Activated CD8-positive, alpha-beta memory T cell treated with anti-CD3 and anti-CD28 coated beads, Interleukin-2, amount 10 ng/mL, durations not matched to agents 7 days and 5 days (primary cell): ENCODE data around the gene KLHL29. TPM values are rescaled to one million over a fixed set of nuclear protein-coding genes. Genes with fewer than 3 reads are reported as not detected.
A peak's percentile ranks its signal among the peaks of the same experiment; 100 is the strongest.

Experiments
- ATAC-seq: fragments of 150-1000 bp; cut with Tn5 transposase; one replicate; pipeline ENCODE4 v1.10.0; 2021; ENCODE audit warnings: moderate library complexity
- CTCF ChIA-PET: fragments of 350-600 bp; sonication (Branson Sonifier 250); formaldehyde crosslinking; loops from one replicate; lab custom pipeline; 2021; ENCODE audit warnings: antibody characterized with exemption; lab: Charles Lee
- DNase-seq: peaks from one replicate; pipeline ENCODE4 v3.0.0-alpha.2; 2020
- H3K27ac Mint-ChIP-seq: one replicate; pipeline ENCODE4 v1.8.0; 2021; ENCODE audit warnings: mild to moderate bottlenecking, mixed read lengths
- H3K27me3 Mint-ChIP-seq: one replicate; pipeline ENCODE4 v1.8.0; 2021; ENCODE audit warnings: mixed read lengths
- H3K36me3 Mint-ChIP-seq: one replicate; pipeline ENCODE4 v1.8.0; 2021; ENCODE audit warnings: mild to moderate bottlenecking, mixed read lengths
- H3K4me1 Mint-ChIP-seq: one replicate; pipeline ENCODE4 v1.8.0; 2021; ENCODE audit warnings: mixed read lengths
- H3K4me3 Mint-ChIP-seq: one replicate; pipeline ENCODE4 v1.8.0; 2021; ENCODE audit warnings: mild to moderate bottlenecking, moderate library complexity, mixed read lengths
- H3K9me3 Mint-ChIP-seq: one replicate; pipeline ENCODE4 v1.8.0; 2022; ENCODE audit warnings: low read depth, mixed read lengths
- total RNA-seq, 2 experiments: library from RNA; stranded (reverse); gene quantifications; one replicate each; pipeline ENCODE4 v1.2.3, GENCODE V29; 2021

Gene KLHL29
- total RNA-seq, 2 experiments from 2014 or later: 0.09 to 0.12 TPM

GRCh38 chr2:23523373-23524260, 138.6 kb downstream of the KLHL29 start:
- Mint-ChIP-seq H3K4me1 (peaks cover 5% of the 10 kb centered on the region), H3K4me3 (no peak overlapping the region), H3K9me3 (no peaks in the 10 kb centered on the region), H3K36me3 (no peaks in the 10 kb centered on the region), H3K27ac (no peak overlapping the region), H3K27me3 (peaks cover 2% of the 10 kb centered on the region)
- ATAC-seq (no peak), DNase-seq (no peak)
- CTCF ChIA-PET: no interaction called here

DNA sequence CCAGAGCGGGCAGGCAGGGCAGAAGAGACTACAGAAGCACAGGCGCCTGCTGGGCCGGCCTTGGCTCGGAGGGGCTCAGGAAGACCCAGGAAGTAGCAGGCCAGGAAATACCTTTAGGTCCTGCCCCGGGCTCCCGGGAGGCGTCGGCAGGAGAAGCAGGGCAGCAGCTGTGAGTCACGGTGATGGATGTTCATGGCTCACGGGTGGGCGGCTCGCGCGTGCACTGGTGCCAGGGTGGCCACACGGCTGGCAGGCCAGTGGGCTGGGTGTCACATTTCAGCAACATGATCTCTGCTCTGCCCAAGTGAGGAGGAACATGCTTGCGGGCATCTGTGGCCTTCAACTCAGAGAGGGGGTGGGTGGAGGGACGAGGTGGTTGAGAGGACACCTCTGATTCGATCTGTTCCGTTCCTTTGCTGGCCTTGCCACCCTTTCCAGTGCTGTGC, 139.3 kb downstream of the KLHL29 start:
- Mint-ChIP-seq H3K27me3 (peaks cover 2% of the 10 kb centered on the region), H3K36me3 (no peaks in the 10 kb centered on the region), H3K9me3 (no peaks in the 10 kb centered on the region), H3K4me3 (no peak overlapping the region), H3K4me1 (peaks cover 5% of the 10 kb centered on the region), H3K27ac (no peak overlapping the region)
- ATAC-seq: no peak
- DNase-seq: no peak
- CTCF ChIA-PET: no interaction called here

GRCh38 chr2:23525137-23525765, 140.3 kb downstream of the KLHL29 start:
- DNase-seq (no peak), ATAC-seq (no peak)
- Mint-ChIP-seq H3K9me3 (no peaks in the 10 kb centered on the region), H3K4me3 (no peak overlapping the region), H3K36me3 (no peaks in the 10 kb centered on the region), H3K4me1 (peaks cover 5% of the 10 kb centered on the region), H3K27ac (no peak overlapping the region), H3K27me3 (peaks cover 2% of the 10 kb centered on the region)
- CTCF ChIA-PET: no interaction called here

GRCh38 chr2:23526114-23526513, 141.1 kb downstream of the KLHL29 start:
- DNase-seq (no peak), ATAC-seq (no peak)
- Mint-ChIP-seq H3K4me3 (no peak overlapping the region), H3K4me1 (peaks cover 5% of the 10 kb centered on the region), H3K27me3 (no peaks in the 10 kb centered on the region), H3K36me3 (no peaks in the 10 kb centered on the region), H3K9me3 (no peaks in the 10 kb centered on the region), H3K27ac (no peak overlapping the region)
- CTCF ChIA-PET: no interaction called here

DNA sequence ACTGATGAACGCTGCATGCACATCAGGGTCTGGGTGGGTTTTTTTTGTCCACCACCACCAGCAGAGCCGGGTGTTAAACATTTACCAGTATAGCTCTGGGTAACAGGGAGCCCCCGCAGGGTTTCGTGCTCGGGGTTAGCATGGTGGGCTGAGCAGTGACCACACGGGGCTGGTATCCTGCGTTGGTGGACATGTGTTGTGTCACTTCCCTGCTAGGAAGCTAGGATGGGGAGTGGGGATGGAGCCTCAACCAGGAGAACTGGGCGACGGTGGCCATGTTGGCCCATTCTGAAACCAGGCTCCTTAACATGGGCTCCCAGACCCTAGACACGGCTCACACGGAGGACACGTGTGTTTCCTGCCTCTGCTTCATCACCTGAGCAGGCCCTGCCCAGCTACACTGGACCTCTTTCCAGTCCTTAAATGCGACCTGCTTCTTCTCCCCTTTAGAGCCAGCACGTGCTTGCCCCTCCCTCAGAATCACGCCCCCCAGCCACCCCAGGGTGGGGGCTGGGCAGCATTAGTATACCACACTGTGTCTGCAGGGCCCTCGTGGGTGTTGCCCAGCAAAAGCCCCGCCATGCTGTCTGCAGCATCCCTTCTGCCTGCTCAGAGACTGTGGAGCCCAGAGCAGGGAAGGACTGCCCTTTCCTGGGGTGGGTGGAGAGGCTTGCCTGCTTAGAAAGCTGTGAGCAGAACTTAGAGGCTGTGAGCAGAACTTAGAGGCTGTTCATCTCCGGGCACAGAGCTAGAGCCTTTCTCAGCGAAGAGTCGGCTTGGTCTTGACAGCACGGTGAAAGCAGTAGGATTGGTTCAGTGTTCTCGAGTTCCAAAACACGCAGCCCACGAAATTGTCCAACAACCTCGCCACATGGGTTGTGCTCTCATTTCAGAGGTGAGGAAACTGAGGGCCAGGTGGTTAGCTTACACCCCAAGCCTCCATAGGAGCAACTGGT, 142.1 kb downstream of the KLHL29 start:
- Mint-ChIP-seq H3K27me3 (no peaks in the 10 kb centered on the region), H3K9me3 (no peaks in the 10 kb centered on the region), H3K4me1 (peaks cover 10% of the 10 kb centered on the region), H3K36me3 (no peaks in the 10 kb centered on the region), H3K4me3 (no peak overlapping the region), H3K27ac (no peak overlapping the region)
- DNase-seq (no peak), ATAC-seq (no peak)
- CTCF ChIA-PET: no interaction called here

DNA sequence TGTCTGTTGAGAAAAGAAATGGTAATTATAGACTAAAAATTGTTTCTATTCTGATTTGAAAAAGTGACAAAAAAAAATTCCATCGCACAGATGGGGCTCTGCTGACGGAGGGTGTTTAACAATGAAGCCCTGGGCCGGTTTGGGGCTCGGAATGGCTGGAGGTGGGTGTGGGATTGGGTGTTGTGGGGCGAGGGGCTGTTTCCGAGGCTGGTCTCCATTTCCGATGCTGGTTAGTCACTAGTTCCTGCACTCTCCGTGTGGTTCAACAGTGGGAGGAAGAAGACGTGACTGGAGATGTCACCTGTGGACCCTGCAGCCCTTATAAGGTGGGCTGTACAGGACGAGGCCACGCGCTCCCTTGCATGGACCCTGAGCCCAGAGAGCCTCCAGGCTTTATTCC, 143.2 kb downstream of the KLHL29 start:
- Mint-ChIP-seq H3K4me1 (peaks cover 20% of the 10 kb centered on the region), H3K9me3 (no peaks in the 10 kb centered on the region), H3K27ac (no peak overlapping the region), H3K36me3 (no peaks in the 10 kb centered on the region), H3K4me3 (no peak overlapping the region), H3K27me3 (no peaks in the 10 kb centered on the region)
- ATAC-seq (no peak), DNase-seq (no peak)
- CTCF ChIA-PET: no interaction called here

- DNase-seq (no peak), ATAC-seq (no peak)
- Mint-ChIP-seq H3K4me1 (peaks cover 20% of the 10 kb centered on the region), H3K9me3 (no peaks in the 10 kb centered on the region), H3K4me3 (no peak overlapping the region), H3K27me3 (no peaks in the 10 kb centered on the region), H3K27ac (no peak overlapping the region), H3K36me3 (no peaks in the 10 kb centered on the region)
- CTCF ChIA-PET: no interaction called here
Measured at GRCh38 chr2:23528690-23529089, 143.7 kb downstream of the KLHL29 start.

- DNase-seq (no peak), ATAC-seq (no peak)
- Mint-ChIP-seq H3K27ac (no peak overlapping the region), H3K4me1 (peaks cover 20% of the 10 kb centered on the region), H3K36me3 (no peaks in the 10 kb centered on the region), H3K4me3 (no peak overlapping the region), H3K9me3 (no peaks in the 10 kb centered on the region), H3K27me3 (no peaks in the 10 kb centered on the region)
- CTCF ChIA-PET: no interaction called here
Measured at GRCh38 chr2:23529659-23530058, 144.7 kb downstream of the KLHL29 start.

- H3K4me1 Mint-ChIP-seq: peaks cover 22% of the 10 kb centered on the region
- CTCF ChIA-PET: no interaction called here
Measured at GRCh38 chr2:23530206-23530908, 145.4 kb downstream of the KLHL29 start.

DNA sequence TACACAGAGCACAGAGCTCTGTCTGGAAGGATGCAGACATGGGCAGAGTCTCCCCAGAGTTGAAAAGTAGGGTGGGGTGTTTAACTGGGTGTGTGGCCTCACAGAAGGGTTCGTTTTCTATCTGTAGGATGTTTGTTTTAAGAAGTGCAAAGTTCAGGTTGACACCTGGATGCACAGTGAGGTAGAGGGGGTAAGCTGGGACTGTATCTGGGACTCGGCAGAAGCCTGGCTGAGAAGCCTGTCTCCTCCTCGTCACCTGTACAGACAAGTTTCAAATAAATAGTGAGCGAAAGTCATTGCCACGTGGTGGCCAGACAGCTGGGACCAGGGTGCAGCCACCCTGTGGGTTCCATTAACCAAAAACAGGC, 145.9 kb downstream of the KLHL29 start:
- no peak overlapping the region for H3K4me3 Mint-ChIP-seq
- ATAC-seq: no peak
- CTCF ChIA-PET: no interaction called here
- DNase-seq: no peak
- H3K27ac Mint-ChIP-seq: no peak overlapping the region
- no peaks in the 10 kb centered on the region for H3K9me3 Mint-ChIP-seq
- H3K4me1 Mint-ChIP-seq: peaks cover 25% of the 10 kb centered on the region
- no peaks in the 10 kb centered on the region for H3K36me3 Mint-ChIP-seq
- no peaks in the 10 kb centered on the region for H3K27me3 Mint-ChIP-seq

More at GRCh38 chr2:23530206-23530908, 145.4 kb downstream of the KLHL29 start:
- H3K9me3 Mint-ChIP-seq: no peaks in the 10 kb centered on the region
- ATAC-seq: no peak
- DNase-seq: no peak
- no peak overlapping the region for H3K4me3 Mint-ChIP-seq
- no peaks in the 10 kb centered on the region for H3K36me3 Mint-ChIP-seq
- no peak overlapping the region for H3K27ac Mint-ChIP-seq
- H3K27me3 Mint-ChIP-seq: no peaks in the 10 kb centered on the region

GRCh38 chr2:23531280-23531679, 146.3 kb downstream of the KLHL29 start:
- Mint-ChIP-seq H3K27me3 (no peaks in the 10 kb centered on the region), H3K9me3 (no peaks in the 10 kb centered on the region), H3K4me1 (peaks cover 23% of the 10 kb centered on the region), H3K4me3 (no peak overlapping the region), H3K36me3 (no peaks in the 10 kb centered on the region), H3K27ac (no peak overlapping the region)
- ATAC-seq: no peak
- no peak for DNase-seq
- CTCF ChIA-PET: no interaction called here

- H3K9me3 Mint-ChIP-seq: no peaks in the 10 kb centered on the region
- CTCF ChIA-PET: interaction anchor here (1.1 kb wide), 1 partner anchor 11 kb away, joined by 3 read pairs; no protein-coding TSS in a partner anchor
- no peaks in the 10 kb centered on the region for H3K27me3 Mint-ChIP-seq
- peaks cover 25% of the 10 kb centered on the region for H3K4me1 Mint-ChIP-seq
- peak overlapping the region; percentile 58 for H3K4me3 Mint-ChIP-seq
- DNase-seq (no peak), ATAC-seq (no peak)
- H3K27ac Mint-ChIP-seq: no peak overlapping the region
- no peaks in the 10 kb centered on the region for H3K36me3 Mint-ChIP-seq
Measured at GRCh38 chr2:23531881-23532280, 146.9 kb downstream of the KLHL29 start.
